ENCODE data around the gene LRRC61. TPM values are rescaled to one million over a fixed set of nuclear protein-coding genes. Genes with fewer than 3 reads are reported as not detected.

Gene LRRC61
- total RNA-seq, 1 experiment from 2014 or later: 35.8 TPM

DNA sequence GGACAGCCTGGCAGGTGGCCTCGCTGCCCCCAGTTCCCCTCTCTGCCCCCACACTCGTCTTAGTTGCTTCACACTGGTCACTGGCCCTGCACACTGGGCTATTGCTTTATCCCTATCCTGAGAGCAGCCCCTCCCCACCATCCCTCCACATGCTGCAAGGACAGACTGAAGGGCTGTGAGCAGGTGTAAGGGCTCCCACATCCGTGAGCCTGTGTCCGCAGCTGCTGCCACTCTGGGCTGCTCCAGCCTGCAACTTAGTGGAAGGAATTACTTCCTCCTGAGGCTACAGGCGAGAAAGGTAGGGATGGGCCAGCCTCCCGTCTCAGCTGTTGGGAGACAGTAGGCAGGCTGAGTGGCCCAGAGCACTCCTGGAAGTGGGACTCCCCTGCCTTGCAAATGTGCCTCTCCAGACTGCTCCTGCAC is 14.5 kb downstream of the LRRC61 start:
- H3K4me1 ChIP-seq: no peaks in the 10 kb centered on the region
- TF ChIP-seq, protein P1, sequence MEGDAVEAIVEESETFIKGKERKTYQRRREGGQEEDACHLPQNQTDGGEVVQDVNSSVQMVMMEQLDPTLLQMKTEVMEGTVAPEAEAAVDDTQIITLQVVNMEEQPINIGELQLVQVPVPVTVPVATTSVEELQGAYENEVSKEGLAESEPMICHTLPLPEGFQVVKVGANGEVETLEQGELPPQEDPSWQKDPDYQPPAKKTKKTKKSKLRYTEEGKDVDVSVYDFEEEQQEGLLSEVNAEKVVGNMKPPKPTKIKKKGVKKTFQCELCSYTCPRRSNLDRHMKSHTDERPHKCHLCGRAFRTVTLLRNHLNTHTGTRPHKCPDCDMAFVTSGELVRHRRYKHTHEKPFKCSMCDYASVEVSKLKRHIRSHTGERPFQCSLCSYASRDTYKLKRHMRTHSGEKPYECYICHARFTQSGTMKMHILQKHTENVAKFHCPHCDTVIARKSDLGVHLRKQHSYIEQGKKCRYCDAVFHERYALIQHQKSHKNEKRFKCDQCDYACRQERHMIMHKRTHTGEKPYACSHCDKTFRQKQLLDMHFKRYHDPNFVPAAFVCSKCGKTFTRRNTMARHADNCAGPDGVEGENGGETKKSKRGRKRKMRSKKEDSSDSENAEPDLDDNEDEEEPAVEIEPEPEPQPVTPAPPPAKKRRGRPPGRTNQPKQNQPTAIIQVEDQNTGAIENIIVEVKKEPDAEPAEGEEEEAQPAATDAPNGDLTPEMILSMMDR (IDR thresholded peaks at IDR 0.05; ENCODE audit: insufficient read depth in 1 of 2, low read depth in 1 of 2, low read length in 1 of 2, severe bottlenecking in 1 of 2, unreplicated experiment in 1 of 2): no peak
- no peaks in the 10 kb centered on the region for H3K9me3 ChIP-seq
- no peaks in the 10 kb centered on the region for H3K36me3 ChIP-seq (ENCODE audit: control insufficient read depth, insufficient read depth, low read length)
- Mint-ChIP-seq H3K36me3 (ENCODE audit: insufficient read depth, unreplicated experiment) (peaks cover 8% of the 10 kb centered on the region), H3K27me3 (ENCODE audit: insufficient read depth, unreplicated experiment) (no peaks in the 10 kb centered on the region), H3K27ac (ENCODE audit: unreplicated experiment) (no peak overlapping the region), H3K4me3 (ENCODE audit: unreplicated experiment) (no peak overlapping the region), H3K9me3 (ENCODE audit: unreplicated experiment) (no peaks in the 10 kb centered on the region), H3K4me1 (ENCODE audit: low read depth, unreplicated experiment) (no peaks in the 10 kb centered on the region)
- H3K4me3 ChIP-seq (ENCODE audit: low read depth, low read length): no peak overlapping the region
- no peaks in the 10 kb centered on the region for H3K27me3 ChIP-seq (replicated peaks; ENCODE audit: control insufficient read depth, insufficient read depth, low read length)
- POLR2A ChIA-PET: no interaction called here
- DNase-seq: no peak
- intact Hi-C loops (cut with micrococcal nuclease; ENCODE audit: unreplicated experiment): no loop called here
- CTCF ChIA-PET: no interaction called here
- no TSS peak for BruUV-seq (replicated peaks)

DNA sequence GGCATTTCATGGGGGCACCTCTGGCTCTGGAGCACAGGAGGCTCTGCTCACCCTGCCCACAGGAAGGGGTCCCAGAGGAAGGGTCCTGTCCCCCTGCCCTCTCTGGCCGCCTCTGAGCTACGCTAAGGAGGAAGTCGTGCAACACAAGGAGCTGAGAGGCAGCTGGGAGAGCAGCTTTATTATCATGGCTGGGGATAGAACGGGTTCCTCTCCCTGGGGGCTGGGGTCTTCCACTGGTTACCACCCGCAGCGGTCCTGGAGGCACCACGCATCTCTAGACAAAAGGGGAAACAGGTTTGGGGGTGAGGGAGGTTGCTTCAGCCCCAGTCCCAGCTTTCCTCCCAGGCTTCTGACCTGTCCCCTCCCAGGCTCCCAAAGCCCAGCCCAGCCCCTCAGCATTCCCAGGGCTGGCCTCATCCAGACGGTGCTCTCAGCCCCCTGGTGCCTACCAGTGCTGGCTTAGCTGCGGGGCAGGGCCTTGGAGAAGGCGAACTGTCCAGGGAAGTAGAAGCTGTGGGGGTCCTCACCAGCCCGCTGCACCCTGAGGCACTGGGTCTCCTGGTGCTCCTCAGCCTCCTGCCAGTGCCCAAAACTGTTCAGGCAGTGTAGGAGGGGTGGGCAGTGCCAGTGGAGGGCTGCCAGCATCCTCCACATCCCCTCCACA is 15.1 kb downstream of the LRRC61 start:
- H3K4me3 Mint-ChIP-seq (ENCODE audit: unreplicated experiment): no peak overlapping the region
- CTCF ChIA-PET: interaction anchor here (0.7 kb wide), 1 partner anchor 13 kb away, joined by 4 read pairs; no protein-coding TSS in a partner anchor
- Histone ChIP-seq H3K4me3 (ENCODE audit: low read depth, low read length) (no peak overlapping the region), H3K9me3 (no peaks in the 10 kb centered on the region), H3K4me1 (no peaks in the 10 kb centered on the region), H3K27me3 (replicated peaks; ENCODE audit: control insufficient read depth, insufficient read depth, low read length) (no peaks in the 10 kb centered on the region), H3K36me3 (ENCODE audit: control insufficient read depth, insufficient read depth, low read length) (no peaks in the 10 kb centered on the region)
- POLR2A ChIA-PET: no interaction called here
- TF ChIP-seq, protein P1 (IDR thresholded peaks at IDR 0.05; ENCODE audit: insufficient read depth in 1 of 2, low read depth in 1 of 2, low read length in 1 of 2, severe bottlenecking in 1 of 2, unreplicated experiment in 1 of 2): no peak
- no peak overlapping the region for H3K27ac Mint-ChIP-seq (ENCODE audit: unreplicated experiment)
- BruUV-seq (replicated peaks): no TSS peak
- no peaks in the 10 kb centered on the region for H3K4me1 Mint-ChIP-seq (ENCODE audit: low read depth, unreplicated experiment)
- no peak for DNase-seq
- H3K36me3 Mint-ChIP-seq (ENCODE audit: insufficient read depth, unreplicated experiment): peaks cover 8% of the 10 kb centered on the region
- no peaks in the 10 kb centered on the region for H3K9me3 Mint-ChIP-seq (ENCODE audit: unreplicated experiment)
- no peaks in the 10 kb centered on the region for H3K27me3 Mint-ChIP-seq (ENCODE audit: insufficient read depth, unreplicated experiment)
- intact Hi-C loops (cut with micrococcal nuclease; ENCODE audit: unreplicated experiment): no loop called here

DNA sequence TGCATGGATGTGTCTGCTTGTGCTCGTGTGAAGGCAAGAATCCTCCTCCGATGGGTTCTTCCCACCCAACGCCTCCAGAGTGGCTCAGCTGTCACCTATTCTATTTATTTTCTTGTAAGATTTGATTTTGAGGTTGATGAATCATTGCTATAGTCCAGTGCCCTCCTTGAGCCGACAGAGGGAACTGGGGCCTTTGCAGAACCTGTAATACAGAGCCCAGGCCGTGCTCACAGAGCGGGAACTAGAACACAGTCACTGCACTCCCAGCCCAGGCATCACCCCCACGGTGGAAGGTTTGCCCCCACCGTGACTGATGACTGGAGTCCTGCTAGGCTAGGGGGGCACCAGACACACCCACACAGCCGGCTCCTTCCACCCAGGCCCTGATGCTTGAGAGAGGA is 16.3 kb downstream of the LRRC61 start:
- Mint-ChIP-seq H3K27ac (ENCODE audit: unreplicated experiment) (peak overlapping the region; percentile 15), H3K4me3 (ENCODE audit: unreplicated experiment) (no peak overlapping the region), H3K36me3 (ENCODE audit: insufficient read depth, unreplicated experiment) (peaks cover 8% of the 10 kb centered on the region), H3K27me3 (ENCODE audit: insufficient read depth, unreplicated experiment) (no peaks in the 10 kb centered on the region), H3K9me3 (ENCODE audit: unreplicated experiment) (no peaks in the 10 kb centered on the region), H3K4me1 (ENCODE audit: low read depth, unreplicated experiment) (no peaks in the 10 kb centered on the region)
- TF ChIP-seq, protein P1 (IDR thresholded peaks at IDR 0.05; ENCODE audit: insufficient read depth in 1 of 2, low read depth in 1 of 2, low read length in 1 of 2, severe bottlenecking in 1 of 2, unreplicated experiment in 1 of 2): no peak
- no peaks in the 10 kb centered on the region for H3K27me3 ChIP-seq (replicated peaks; ENCODE audit: control insufficient read depth, insufficient read depth, low read length)
- ChIA-PET CTCF (no interaction called here), POLR2A (no interaction called here)
- BruUV-seq (replicated peaks): no TSS peak
- no peak for DNase-seq
- H3K4me1 ChIP-seq: no peaks in the 10 kb centered on the region
- 0 out of 2 replicates have a peak, but pooled peaks cover 5% of the 10 kb centered on the region for H3K9me3 ChIP-seq
- intact Hi-C loops (cut with micrococcal nuclease; ENCODE audit: unreplicated experiment): no loop called here
- no peak overlapping the region for H3K4me3 ChIP-seq (ENCODE audit: low read depth, low read length)
- H3K36me3 ChIP-seq (ENCODE audit: control insufficient read depth, insufficient read depth, low read length): no peaks in the 10 kb centered on the region

All from Caco-2 (cell line).